ENCODE data around the gene TXNDC16. TPM values are rescaled to one million over a fixed set of nuclear protein-coding genes. Genes with fewer than 3 reads are reported as not detected.

TXNDC16 gene
- total RNA-seq, 1 donor from 2014 or later = 3.6 TPM

GRCh38 chr14:52563120-52563519 lies 10.8 kb upstream of the TXNDC16 start:
- intact Hi-C loops (cut with micrococcal nuclease) = no loop called here
- Histone ChIP-seq H3K27ac (replicated peaks) (no peak overlapping the region), H3K4me3 (no peak overlapping the region), H3K27me3 (ENCODE audit: low read depth) (no peaks in the 10 kb centered on the region), H3K9me3 (replicated peaks) (peaks cover 18% of the 10 kb centered on the region), H3K36me3 (no peaks in the 10 kb centered on the region), H3K4me1 (no peaks in the 10 kb centered on the region)
- no peak for TF ChIP-seq CTCF (IDR thresholded peaks at IDR 0.05; ENCODE audit: borderline replicate concordance)
- no peak for DNase-seq

- no peaks in the 10 kb centered on the region for H3K36me3 ChIP-seq
- H3K9me3 ChIP-seq (replicated peaks) = peaks cover 14% of the 10 kb centered on the region
- H3K27me3 ChIP-seq (ENCODE audit: low read depth) = no peaks in the 10 kb centered on the region
- no peak overlapping the region for H3K4me3 ChIP-seq
- intact Hi-C loops (cut with micrococcal nuclease) = no loop called here
- no peak overlapping the region for H3K27ac ChIP-seq (replicated peaks)
- H3K4me1 ChIP-seq = peaks cover 7% of the 10 kb centered on the region
- no peak for DNase-seq
- TF ChIP-seq CTCF (IDR thresholded peaks at IDR 0.05; ENCODE audit: borderline replicate concordance) = no peak
Measured at GRCh38 chr14:52558688-52559087, 6.4 kb upstream of the TXNDC16 start.

- intact Hi-C loops (cut with micrococcal nuclease) = no loop called here
- peak overlapping the region; percentile 95 for H3K4me3 ChIP-seq
- no peak for TF ChIP-seq CTCF (IDR thresholded peaks at IDR 0.05; ENCODE audit: borderline replicate concordance)
- H3K4me1 ChIP-seq = peaks cover 37% of the 10 kb centered on the region
- peak overlapping the region; percentile 89 for H3K27ac ChIP-seq (replicated peaks)
- H3K36me3 ChIP-seq = no peaks in the 10 kb centered on the region
- peaks cover 7% of the 10 kb centered on the region for H3K9me3 ChIP-seq (replicated peaks)
- peak; percentile 85 for DNase-seq
- no peaks in the 10 kb centered on the region for H3K27me3 ChIP-seq (ENCODE audit: low read depth)
Measured at GRCh38 chr14:52553671-52554575, 1.6 kb upstream of the TXNDC16 start.

- intact Hi-C loops (cut with micrococcal nuclease) = no loop called here
- DNase-seq = peak; percentile 25
- Histone ChIP-seq H3K9me3 (replicated peaks) (no peaks in the 10 kb centered on the region), H3K27me3 (ENCODE audit: low read depth) (no peaks in the 10 kb centered on the region), H3K36me3 (no peaks in the 10 kb centered on the region), H3K4me1 (peaks cover 37% of the 10 kb centered on the region), H3K27ac (replicated peaks) (peak overlapping the region; percentile 89), H3K4me3 (peak overlapping the region; percentile 95)
- no peak for TF ChIP-seq CTCF (IDR thresholded peaks at IDR 0.05; ENCODE audit: borderline replicate concordance)
Measured at GRCh38 chr14:52553002-52553670, 831 bp upstream of the TXNDC16 start.

GRCh38 chr14:52551696-52552062 lies 626 bp downstream of the TXNDC16 start:
- Histone ChIP-seq H3K36me3 (no peaks in the 10 kb centered on the region), H3K27ac (replicated peaks) (peak overlapping the region; percentile 89), H3K9me3 (replicated peaks) (no peaks in the 10 kb centered on the region), H3K4me1 (peaks cover 46% of the 10 kb centered on the region), H3K27me3 (ENCODE audit: low read depth) (no peaks in the 10 kb centered on the region), H3K4me3 (peak overlapping the region; percentile 95)
- DNase-seq = no peak
- TF ChIP-seq CTCF (IDR thresholded peaks at IDR 0.05; ENCODE audit: borderline replicate concordance) = peak; percentile 23
- intact Hi-C loops (cut with micrococcal nuclease) = no loop called here
